GM18867 (cell line): Measurements from ENCODE around the gene CHAT.

ENCODE experiments used
- ATAC-seq: cut with Tn5 transposase; IDR thresholded peaks from one replicate; pipeline ENCODE4 v1.9.1; 2021; ENCODE audit warnings: mild to moderate bottlenecking, moderate library complexity; ENCODE audit not compliant: unreplicated experiment

CHAT gene

DNA sequence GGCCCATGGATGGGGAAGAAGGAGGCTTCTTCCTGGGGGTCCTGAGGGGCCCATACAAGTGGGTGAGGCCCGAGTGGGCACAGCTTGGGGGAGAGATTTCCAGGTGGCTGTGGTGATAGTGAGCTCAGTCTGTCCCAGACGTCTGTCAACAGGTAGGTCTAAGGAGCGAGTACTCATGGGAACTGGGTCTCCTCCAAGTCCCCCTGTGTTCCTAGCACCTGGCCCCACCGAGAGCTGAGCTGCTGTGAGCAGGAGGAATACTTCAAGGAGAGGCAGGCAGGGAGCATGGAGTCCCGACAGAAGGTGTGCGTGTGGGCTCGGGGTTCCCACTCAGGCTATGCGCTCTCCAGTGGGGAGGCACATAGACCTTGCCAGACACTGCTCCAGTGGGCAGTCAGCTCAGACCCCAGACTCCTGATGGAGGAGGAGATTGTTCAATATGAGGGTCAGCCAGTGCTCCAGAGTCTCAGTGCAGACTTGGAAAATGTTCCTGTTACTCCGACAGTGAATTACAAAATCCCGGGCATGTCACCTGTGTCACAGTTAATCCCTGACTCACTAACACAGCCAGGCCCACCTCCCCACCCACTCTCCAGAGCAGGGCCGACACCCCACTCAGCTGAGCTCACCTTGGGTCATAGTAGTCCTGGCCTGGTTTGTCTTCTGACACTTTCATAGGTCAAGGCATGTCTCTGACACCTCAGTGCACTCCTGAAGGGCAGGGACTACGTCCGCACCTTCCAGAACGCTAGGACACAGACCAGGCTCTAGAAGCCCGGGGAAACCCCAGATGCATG, 37.4 kb downstream of the CHAT start:
- ATAC-seq, result no peak

- no peak for ATAC-seq
Measured at GRCh38 chr10:49651917-49652316, 38.1 kb downstream of the CHAT start.

GRCh38 chr10:49652421-49653272, 38.8 kb downstream of the CHAT start:
- ATAC-seq, result no peak

DNA sequence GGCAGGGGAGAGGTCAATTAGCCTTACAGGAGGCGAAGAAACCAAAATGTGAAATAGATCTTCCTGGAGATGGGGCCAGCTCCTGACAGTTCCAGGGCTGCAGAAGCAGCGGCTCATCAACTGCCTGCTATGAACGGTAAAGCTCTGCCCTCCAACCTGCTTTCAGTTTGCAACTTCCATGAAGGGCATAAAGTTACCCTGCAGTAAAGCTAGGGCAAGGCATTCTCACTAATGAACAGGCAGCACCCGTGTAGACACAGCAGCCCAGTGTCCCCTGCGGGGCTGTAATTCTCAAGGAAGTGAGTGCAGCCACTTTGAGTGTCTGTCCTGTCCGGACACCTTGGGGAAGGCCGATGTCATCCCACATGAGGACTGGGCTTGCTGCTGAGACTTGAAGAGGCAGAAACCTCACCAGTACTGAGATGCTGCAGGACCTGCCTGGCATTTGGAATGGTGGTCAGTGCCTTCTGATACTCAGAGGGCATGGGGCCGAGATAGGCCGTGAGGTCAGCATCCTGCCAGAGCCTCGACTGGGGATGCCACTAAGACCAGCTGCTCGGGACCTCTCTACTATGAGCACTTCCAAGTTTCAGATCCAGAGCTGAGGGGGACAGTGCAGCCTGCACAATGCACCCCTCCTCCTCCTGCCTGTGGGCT, 39.6 kb downstream of the CHAT start:
- ATAC-seq, result no peak

DNA sequence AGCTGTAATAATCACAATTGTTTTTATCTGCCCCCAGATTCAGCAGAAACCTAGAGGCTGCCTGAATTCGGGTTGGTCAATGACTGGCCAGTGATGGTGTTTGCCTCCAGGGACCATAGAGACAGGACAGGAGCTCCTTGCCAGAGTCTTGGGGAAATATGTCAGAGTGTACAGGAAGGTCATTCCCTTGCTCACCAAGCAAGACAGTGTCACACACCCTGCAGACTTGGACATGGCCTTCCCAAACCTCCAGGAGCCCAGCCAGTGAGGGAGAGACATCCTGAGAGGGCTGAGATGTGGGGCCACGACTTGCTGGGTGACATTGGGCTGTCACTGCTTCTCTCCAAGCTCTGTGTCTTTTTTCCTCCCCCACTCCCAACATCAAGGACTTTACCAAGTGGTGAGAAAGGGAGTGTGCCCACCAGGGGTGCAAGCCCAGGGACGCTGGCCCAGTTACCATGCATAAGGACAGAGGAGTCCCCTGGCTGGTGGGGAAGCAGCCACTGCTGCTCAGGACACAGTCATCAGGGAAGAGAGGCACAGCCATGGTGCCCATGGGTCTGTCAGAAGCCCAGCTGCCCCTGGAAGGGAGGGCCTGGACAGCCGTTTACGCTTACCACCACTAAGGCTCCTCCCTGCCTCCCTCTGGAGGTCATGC, 40.3 kb downstream of the CHAT start:
- no peak for ATAC-seq

GRCh38 chr10:49655099-49655498, 41.3 kb downstream of the CHAT start:
- ATAC-seq, result no peak

GRCh38 chr10:49656845-49657493, 43.1 kb downstream of the CHAT start:
- ATAC-seq, result no peak

DNA sequence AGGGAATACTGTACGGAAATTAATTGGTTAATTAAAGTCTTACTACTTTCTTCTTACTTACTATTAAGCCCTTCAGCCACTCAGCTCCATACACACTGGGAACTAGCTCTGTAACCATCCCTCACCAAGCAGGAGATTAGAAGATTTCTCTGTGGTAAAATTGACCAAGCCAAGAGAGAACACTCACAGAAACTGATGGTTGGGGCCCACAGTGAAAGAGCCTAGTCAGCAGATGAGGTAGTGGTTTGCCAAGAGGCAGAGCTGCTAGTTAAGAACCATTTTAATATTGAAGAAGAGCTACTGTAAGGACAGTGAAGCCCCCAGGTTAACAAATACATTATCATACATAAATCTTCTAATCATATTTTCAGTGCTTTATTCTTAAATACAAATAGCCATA, 43.8 kb downstream of the CHAT start:
- ATAC-seq, result no peak

- ATAC-seq, result no peak
Measured at GRCh38 chr10:49661140-49661856, 47.5 kb downstream of the CHAT start.

- ATAC-seq, result no peak
Measured at GRCh38 chr10:49662169-49662830, 48.5 kb downstream of the CHAT start.

- no peak for ATAC-seq
Measured at GRCh38 chr10:49663596-49663995, 49.8 kb downstream of the CHAT start.

DNA sequence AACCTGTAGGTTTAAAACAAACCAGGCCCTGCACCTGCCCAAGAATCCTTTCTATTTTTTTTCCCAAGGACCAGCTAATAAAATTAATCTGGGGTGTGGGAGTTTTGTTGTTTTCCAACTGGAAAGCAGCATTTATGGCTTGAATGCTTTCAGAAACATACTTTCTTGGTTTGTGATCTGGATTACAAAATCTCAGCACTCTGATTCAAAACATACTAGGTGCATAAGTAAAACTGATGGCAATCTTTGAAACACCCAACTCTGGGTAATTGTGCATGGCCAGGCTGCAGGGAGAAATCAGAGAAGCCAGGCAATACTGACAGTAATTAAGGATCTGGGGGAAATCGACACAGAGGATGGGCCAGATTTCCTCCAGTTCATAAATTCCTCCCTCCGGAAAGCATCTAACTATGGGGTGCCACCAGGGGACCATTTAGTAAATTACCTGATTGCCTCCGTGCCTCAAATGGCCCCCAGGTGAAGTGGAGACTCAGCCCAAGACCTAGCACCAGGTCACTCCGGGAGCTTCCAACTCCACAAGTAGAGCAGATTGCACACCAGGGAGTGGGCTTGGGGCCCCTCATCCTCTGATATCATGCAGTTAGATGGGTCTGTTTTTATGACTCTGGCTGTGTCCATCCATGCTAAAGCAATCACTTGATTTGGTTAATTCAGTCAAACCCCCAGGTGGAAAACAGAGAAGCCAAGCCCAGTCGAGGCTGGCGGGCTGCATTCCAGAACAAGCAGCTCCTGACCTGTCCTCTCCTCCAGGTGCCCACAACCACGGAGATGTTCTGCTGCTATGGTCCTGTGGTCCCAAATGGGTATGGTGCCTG, 50.4 kb downstream of the CHAT start:
- ATAC-seq, result no peak

- no peak for ATAC-seq
Measured at GRCh38 chr10:49664842-49665355, 51.1 kb downstream of the CHAT start.

- no peak for ATAC-seq
Measured at GRCh38 chr10:49666054-49666615, 52.3 kb downstream of the CHAT start.

- ATAC-seq, result no peak
Measured at GRCh38 chr10:49666685-49667084, 52.8 kb downstream of the CHAT start.

- ATAC-seq, result no peak
Measured at GRCh38 chr10:49667991-49668390, 54.2 kb downstream of the CHAT start.

DNA sequence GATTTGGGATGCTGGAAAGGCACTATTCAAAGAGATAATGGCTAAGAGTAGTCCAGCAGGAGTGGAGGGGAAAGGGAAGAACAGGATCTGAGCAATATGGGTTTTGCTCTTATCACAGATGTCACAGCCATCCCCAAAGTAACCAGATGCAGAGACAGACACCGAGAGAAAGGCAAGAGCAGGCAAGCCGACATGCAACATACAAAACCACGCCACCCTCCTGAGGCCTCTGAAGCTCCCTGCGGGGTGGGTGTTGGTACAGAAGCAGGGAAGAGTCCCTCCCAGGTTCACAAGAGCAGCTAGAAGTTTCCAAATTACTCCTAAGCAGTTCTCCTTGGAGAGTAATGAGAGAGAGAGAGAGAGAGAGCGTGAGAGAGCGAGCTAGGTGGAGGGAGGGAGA, 54.8 kb downstream of the CHAT start:
- ATAC-seq, result no peak
